K562 (cell line): ENCODE data around the gene ABHD8. TPM values are rescaled to one million over a fixed set of nuclear protein-coding genes. Genes with fewer than 3 reads are reported as not detected.

ENCODE experiments used
- ASH1L ChIP-seq: fragments of 450-650 bp; IDR thresholded peaks from 2 replicates; pipeline ENCODE4 v1.6.1; 2018; ENCODE audit warnings: borderline replicate concordance, mild to moderate bottlenecking, low read depth; ENCODE audit not compliant: partially characterized antibody
- DPF2 ChIP-seq: fragments of 450-650 bp; IDR thresholded peaks from 2 replicates; pipeline ENCODE4 v1.6.1; 2016
- ELF1 ChIP-seq: fragments of 200-800 bp; sonication (Bioruptor generic); IDR thresholded peaks from 2 replicates; pipeline ENCODE4 v1.6.1; 2016; ENCODE audit warnings: missing genetic modification characterization, missing compliant biosample characterization
- FOSL1 ChIP-seq: fragments of 200-800 bp; sonication (Bioruptor generic); conservative IDR thresholded peaks from 2 replicates; pipeline ENCODE4 v1.6.1; 2016; ENCODE audit warnings: missing genetic modification characterization, missing compliant biosample characterization
- GMEB1 ChIP-seq: fragments of 250-450 bp; sonication (Bioruptor Pico); IDR thresholded peaks from 2 replicates; pipeline ENCODE4 v1.4.0; 2020; ENCODE audit warnings: mild to moderate bottlenecking
- NR2C1 ChIP-seq, 2 experiments: fragments of 450-650 bp; IDR thresholded peaks; 2 replicates each; pipeline ENCODE4 v1.6.1; 2017; ENCODE audit warnings: mild to moderate bottlenecking in 2 of 2, antibody characterized with exemption in 1 of 2, inconsistent platforms in 1 of 2, missing compliant biosample characterization in 1 of 2, missing genetic modification characterization in 1 of 2
- ZBED1 ChIP-seq: IDR thresholded peaks from 2 replicates; pipeline ENCODE4 v1.6.1; 2014
- ZC3H11A ChIP-seq: IDR thresholded peaks from 2 replicates; pipeline ENCODE4 v1.6.1; 2012; ENCODE audit warnings: low read depth, low read length, improper control_type of control experiment
- ZNF347 ChIP-seq: fragments of 450-650 bp; formaldehyde crosslinking; IDR thresholded peaks from 2 replicates; pipeline ENCODE4 v1.4.0; 2020; ENCODE audit warnings: low read depth, mild to moderate bottlenecking, moderate library complexity
- ZNF431 ChIP-seq: sonication (generic); formaldehyde crosslinking; IDR thresholded peaks from 2 replicates; pipeline ENCODE4 v1.8.0; 2022; ENCODE audit warnings: mild to moderate bottlenecking, missing genetic modification reagents
- ZNF764 ChIP-seq: fragments of 250-450 bp; sonication (Bioruptor Pico); IDR thresholded peaks from 2 replicates; pipeline ENCODE4 v1.4.0; 2020; ENCODE audit warnings: low read depth, mild to moderate bottlenecking, moderate library complexity
- polyA plus RNA-seq, 8 experiments: library from polyadenylated mRNA; depleted of rRNA in 4 of 8; stranded (reverse) in 5 of 8; unstranded in 3 of 8; fragments of >200 nt; fragmentation: Nextera tagmentation in 2 of 8; fragmentation: Illumina TruSeq in 1 of 8; extraction: Ambion mirVana in 2 of 8; extraction: Trizol in 1 of 8; gene quantifications; 2 replicates each; pipeline versions ENCODE4 v1.2.1 to v1.2.3, GENCODE V29; 2011 to 2014; ENCODE audit warnings: inconsistent platforms in 1 of 8, missing spikeins in 1 of 8
- total RNA-seq, 7 experiments: library from RNA; depleted of rRNA in 6 of 7; stranded (reverse); fragments of >200 nt in 6 of 7; fragmentation: Illumina TruSeq in 2 of 7; extraction: Trizol in 2 of 7; gene quantifications; 2 replicates each; pipeline versions ENCODE4 v1.2.1 to v1.2.3, GENCODE V29; 2011 to 2021; ENCODE audit warnings: low replicate concordance in 1 of 7
- TF ChIP-seq, protein P1 (sequence below): fragments of 250-450 bp; sonication (Bioruptor Pico); IDR thresholded peaks from 2 replicates; pipeline ENCODE4 v1.4.0; 2020; ENCODE audit warnings: mild to moderate bottlenecking, moderate library complexity
- TF ChIP-seq, protein P2 (sequence below): fragments of 450-650 bp; IDR thresholded peaks from 2 replicates; pipeline ENCODE4 v1.6.1; 2017; ENCODE audit warnings: antibody characterized with exemption
- TF ChIP-seq, protein P3 (sequence below): fragments of 250-450 bp; sonication (Bioruptor Pico); IDR thresholded peaks from 2 replicates; pipeline ENCODE4 v1.8.0; 2022; ENCODE audit warnings: inconsistent platforms
- TF ChIP-seq, protein P4 (sequence below): fragments of 250-450 bp; sonication (Bioruptor Pico); IDR thresholded peaks from 2 replicates; pipeline ENCODE4 v1.5.0; 2020; ENCODE audit warnings: mild to moderate bottlenecking

ABHD8 gene
- total and polyA plus RNA-seq, 9 of the 15 experiments (the other 6 are each of a cell fraction or from before 2014, with no cell fraction given) = 0.04 to 6.6 (median 2.0) TPM; not detected in 1

DNA sequence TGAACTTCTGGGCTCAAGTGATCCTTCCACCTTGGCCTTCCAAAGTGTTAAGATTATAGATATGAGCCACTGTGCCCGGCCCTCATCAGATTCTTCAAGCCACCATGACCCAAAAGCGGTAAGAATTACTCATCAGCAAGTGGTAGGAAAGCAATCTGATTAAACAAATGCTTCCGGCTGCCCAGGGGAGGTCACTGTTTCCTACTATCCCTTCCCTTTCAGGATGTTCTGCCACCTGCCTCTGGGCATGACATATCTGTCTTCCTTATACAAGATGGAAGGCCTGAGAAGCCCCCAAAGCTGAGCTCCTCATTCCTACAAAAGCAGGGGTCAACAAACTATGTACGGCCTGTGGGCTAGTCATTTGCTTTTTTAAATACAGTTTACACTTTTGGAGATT lies 7.0 kb downstream of the ABHD8 start (continued):
- TF ChIP-seq GMEB1 = no peak
- TF ChIP-seq ELF1 (tag) = no peak
- TF ChIP-seq, protein P1, sequence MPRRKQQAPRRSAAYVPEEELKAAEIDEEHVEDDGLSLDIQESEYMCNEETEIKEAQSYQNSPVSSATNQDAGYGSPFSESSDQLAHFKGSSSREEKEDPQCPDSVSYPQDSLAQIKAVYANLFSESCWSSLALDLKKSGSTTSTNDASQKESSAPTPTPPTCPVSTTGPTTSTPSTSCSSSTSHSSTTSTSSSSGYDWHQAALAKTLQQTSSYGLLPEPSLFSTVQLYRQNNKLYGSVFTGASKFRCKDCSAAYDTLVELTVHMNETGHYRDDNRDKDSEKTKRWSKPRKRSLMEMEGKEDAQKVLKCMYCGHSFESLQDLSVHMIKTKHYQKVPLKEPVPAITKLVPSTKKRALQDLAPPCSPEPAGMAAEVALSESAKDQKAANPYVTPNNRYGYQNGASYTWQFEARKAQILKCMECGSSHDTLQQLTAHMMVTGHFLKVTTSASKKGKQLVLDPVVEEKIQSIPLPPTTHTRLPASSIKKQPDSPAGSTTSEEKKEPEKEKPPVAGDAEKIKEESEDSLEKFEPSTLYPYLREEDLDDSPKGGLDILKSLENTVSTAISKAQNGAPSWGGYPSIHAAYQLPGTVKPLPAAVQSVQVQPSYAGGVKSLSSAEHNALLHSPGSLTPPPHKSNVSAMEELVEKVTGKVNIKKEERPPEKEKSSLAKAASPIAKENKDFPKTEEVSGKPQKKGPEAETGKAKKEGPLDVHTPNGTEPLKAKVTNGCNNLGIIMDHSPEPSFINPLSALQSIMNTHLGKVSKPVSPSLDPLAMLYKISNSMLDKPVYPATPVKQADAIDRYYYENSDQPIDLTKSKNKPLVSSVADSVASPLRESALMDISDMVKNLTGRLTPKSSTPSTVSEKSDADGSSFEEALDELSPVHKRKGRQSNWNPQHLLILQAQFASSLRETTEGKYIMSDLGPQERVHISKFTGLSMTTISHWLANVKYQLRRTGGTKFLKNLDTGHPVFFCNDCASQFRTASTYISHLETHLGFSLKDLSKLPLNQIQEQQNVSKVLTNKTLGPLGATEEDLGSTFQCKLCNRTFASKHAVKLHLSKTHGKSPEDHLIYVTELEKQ (CRISPR knock-in tag) = no peak
- TF ChIP-seq, protein P2, sequence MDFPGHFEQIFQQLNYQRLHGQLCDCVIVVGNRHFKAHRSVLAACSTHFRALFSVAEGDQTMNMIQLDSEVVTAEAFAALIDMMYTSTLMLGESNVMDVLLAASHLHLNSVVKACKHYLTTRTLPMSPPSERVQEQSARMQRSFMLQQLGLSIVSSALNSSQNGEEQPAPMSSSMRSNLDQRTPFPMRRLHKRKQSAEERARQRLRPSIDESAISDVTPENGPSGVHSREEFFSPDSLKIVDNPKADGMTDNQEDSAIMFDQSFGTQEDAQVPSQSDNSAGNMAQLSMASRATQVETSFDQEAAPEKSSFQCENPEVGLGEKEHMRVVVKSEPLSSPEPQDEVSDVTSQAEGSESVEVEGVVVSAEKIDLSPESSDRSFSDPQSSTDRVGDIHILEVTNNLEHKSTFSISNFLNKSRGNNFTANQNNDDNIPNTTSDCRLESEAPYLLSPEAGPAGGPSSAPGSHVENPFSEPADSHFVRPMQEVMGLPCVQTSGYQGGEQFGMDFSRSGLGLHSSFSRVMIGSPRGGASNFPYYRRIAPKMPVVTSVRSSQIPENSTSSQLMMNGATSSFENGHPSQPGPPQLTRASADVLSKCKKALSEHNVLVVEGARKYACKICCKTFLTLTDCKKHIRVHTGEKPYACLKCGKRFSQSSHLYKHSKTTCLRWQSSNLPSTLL = no peak
- TF ChIP-seq, protein P3, sequence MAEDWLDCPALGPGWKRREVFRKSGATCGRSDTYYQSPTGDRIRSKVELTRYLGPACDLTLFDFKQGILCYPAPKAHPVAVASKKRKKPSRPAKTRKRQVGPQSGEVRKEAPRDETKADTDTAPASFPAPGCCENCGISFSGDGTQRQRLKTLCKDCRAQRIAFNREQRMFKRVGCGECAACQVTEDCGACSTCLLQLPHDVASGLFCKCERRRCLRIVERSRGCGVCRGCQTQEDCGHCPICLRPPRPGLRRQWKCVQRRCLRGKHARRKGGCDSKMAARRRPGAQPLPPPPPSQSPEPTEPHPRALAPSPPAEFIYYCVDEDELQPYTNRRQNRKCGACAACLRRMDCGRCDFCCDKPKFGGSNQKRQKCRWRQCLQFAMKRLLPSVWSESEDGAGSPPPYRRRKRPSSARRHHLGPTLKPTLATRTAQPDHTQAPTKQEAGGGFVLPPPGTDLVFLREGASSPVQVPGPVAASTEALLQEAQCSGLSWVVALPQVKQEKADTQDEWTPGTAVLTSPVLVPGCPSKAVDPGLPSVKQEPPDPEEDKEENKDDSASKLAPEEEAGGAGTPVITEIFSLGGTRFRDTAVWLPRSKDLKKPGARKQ = no peak
- TF ChIP-seq ZNF347 (CRISPR knock-in tag) = no peak
- no peak for TF ChIP-seq ZC3H11A
- TF ChIP-seq ASH1L = no peak
- TF ChIP-seq ZBED1 = no peak
- TF ChIP-seq FOSL1 (tag) = peak; percentile 89
- peak; percentile 37; the same call in 1 of the 2 replicates for TF ChIP-seq DPF2
- TF ChIP-seq ZNF764 (CRISPR knock-in tag) = 0 out of 2 replicates have a peak, but pooled peaks have one; percentile 48
- TF ChIP-seq, protein P4, sequence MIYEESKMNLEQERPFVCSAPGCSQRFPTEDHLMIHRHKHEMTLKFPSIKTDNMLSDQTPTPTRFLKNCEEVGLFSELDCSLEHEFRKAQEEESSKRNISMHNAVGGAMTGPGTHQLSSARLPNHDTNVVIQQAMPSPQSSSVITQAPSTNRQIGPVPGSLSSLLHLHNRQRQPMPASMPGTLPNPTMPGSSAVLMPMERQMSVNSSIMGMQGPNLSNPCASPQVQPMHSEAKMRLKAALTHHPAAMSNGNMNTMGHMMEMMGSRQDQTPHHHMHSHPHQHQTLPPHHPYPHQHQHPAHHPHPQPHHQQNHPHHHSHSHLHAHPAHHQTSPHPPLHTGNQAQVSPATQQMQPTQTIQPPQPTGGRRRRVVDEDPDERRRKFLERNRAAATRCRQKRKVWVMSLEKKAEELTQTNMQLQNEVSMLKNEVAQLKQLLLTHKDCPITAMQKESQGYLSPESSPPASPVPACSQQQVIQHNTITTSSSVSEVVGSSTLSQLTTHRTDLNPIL (CRISPR knock-in tag) = no peak
- TF ChIP-seq NR2C1 (IDR thresholded peaks at IDR 0.05) = peak; percentile 27; the same call in 1 of the 2 replicates
- TF ChIP-seq NR2C1 (tag; IDR thresholded peaks at IDR 0.05) = peak; percentile 76
- TF ChIP-seq ZNF431 = no peak
